H9 (cell line): Measurements from ENCODE around the gene ZNF358. TPM values are rescaled to one million over a fixed set of nuclear protein-coding genes. Genes with fewer than 3 reads are reported as not detected.

ENCODE experiments used
- DNase-seq: peaks from one replicate; pipeline ENCODE4 v3.0.0-alpha.2; 2017
- H2AFZ ChIP-seq: one replicate; pipeline ENCODE4 v1.6.1; 2013; ENCODE audit warnings: mild to moderate bottlenecking, low read length, control low read depth, moderate library complexity
- H2AK5ac ChIP-seq: 2 replicates; pipeline ENCODE4 v1.6.1; 2013; ENCODE audit warnings: low read length, control low read depth, mixed read lengths; ENCODE audit not compliant: insufficient read length
- H2BK120ac ChIP-seq: one replicate; pipeline ENCODE4 v1.6.1; 2013; ENCODE audit warnings: low read depth, mild to moderate bottlenecking, low read length, control low read depth, inconsistent platforms; ENCODE audit not compliant: poor library complexity, severe bottlenecking
- H2BK12ac ChIP-seq: 2 replicates; pipeline ENCODE4 v1.6.1; 2013; ENCODE audit warnings: low read length, control low read depth, mixed read lengths, low read depth; ENCODE audit not compliant: insufficient read length
- H2BK15ac ChIP-seq: 2 replicates; pipeline ENCODE4 v1.6.1; 2013; ENCODE audit warnings: low read depth, low read length, control low read depth
- H2BK20ac ChIP-seq: one replicate; pipeline ENCODE4 v1.6.1; 2013; ENCODE audit warnings: low read depth, mild to moderate bottlenecking, low read length, control low read depth, inconsistent platforms; ENCODE audit not compliant: poor library complexity, severe bottlenecking
- H2BK5ac ChIP-seq: 2 replicates; pipeline ENCODE4 v1.6.1; 2013; ENCODE audit warnings: low read length, control low read depth, mixed read lengths; ENCODE audit not compliant: insufficient read length
- H3K14ac ChIP-seq: 2 replicates; pipeline ENCODE4 v1.6.1; 2013; ENCODE audit warnings: low read length, control low read depth; ENCODE audit not compliant: insufficient read depth
- H3K18ac ChIP-seq: 2 replicates; pipeline ENCODE4 v1.6.1; 2013; ENCODE audit warnings: low read depth, mild to moderate bottlenecking, mixed read lengths, low read length, control low read depth; ENCODE audit not compliant: insufficient read length
- H3K23ac ChIP-seq: 2 replicates; pipeline ENCODE4 v1.6.1; 2013; ENCODE audit warnings: low read length, control low read depth, mixed read lengths, low read depth; ENCODE audit not compliant: insufficient read length
- H3K23me2 ChIP-seq: 2 replicates; pipeline ENCODE4 v1.6.1; 2013; ENCODE audit warnings: low read depth, mild to moderate bottlenecking, mixed read lengths, low read length, control low read depth; ENCODE audit not compliant: insufficient read length, poor library complexity, severe bottlenecking
- H3K27ac ChIP-seq: 2 replicates; pipeline ENCODE4 v1.5.1; 2013; ENCODE audit warnings: low read length, control low read depth, mixed read lengths, low read depth; ENCODE audit not compliant: insufficient read length
- H3K27me3 ChIP-seq: 2 replicates; pipeline ENCODE4 v1.6.1; 2013; ENCODE audit warnings: low read length, control low read depth, inconsistent platforms; ENCODE audit not compliant: insufficient read depth
- H3K4ac ChIP-seq: 2 replicates; pipeline ENCODE4 v1.6.1; 2013; ENCODE audit warnings: low read depth, mild to moderate bottlenecking, control low read depth, inconsistent platforms, low read length, moderate library complexity
- H3K4me1 ChIP-seq: 2 replicates; pipeline ENCODE4 v1.6.1; 2013; ENCODE audit warnings: low read length, control low read depth, inconsistent platforms; ENCODE audit not compliant: insufficient read depth
- H3K4me2 ChIP-seq: 2 replicates; pipeline ENCODE4 v1.6.1; 2013; ENCODE audit warnings: low read length, control low read depth, mixed read lengths; ENCODE audit not compliant: insufficient read length, insufficient read depth
- H3K56ac ChIP-seq: 2 replicates; pipeline ENCODE4 v1.6.1; 2013; ENCODE audit warnings: low read depth, mild to moderate bottlenecking, mixed read lengths, low read length, control low read depth; ENCODE audit not compliant: insufficient read length
- H3K79me1 ChIP-seq: 2 replicates; pipeline ENCODE4 v1.6.1; 2013; ENCODE audit warnings: low read depth, mild to moderate bottlenecking, moderate library complexity, low read length, control low read depth, inconsistent platforms; ENCODE audit not compliant: insufficient read depth, poor library complexity, severe bottlenecking
- H3K79me2 ChIP-seq: 2 replicates; pipeline ENCODE4 v1.6.1; 2013; ENCODE audit warnings: low read length, control low read depth, inconsistent platforms; ENCODE audit not compliant: insufficient read depth
- H3K9ac ChIP-seq: 2 replicates; pipeline ENCODE4 v1.6.1; 2013; ENCODE audit warnings: low read length, control low read depth, mixed read lengths; ENCODE audit not compliant: insufficient read length; ENCODE audit errors: extremely low read depth
- H3K9me3 ChIP-seq: one replicate; pipeline ENCODE4 v1.6.1; 2013; ENCODE audit warnings: low read depth, low read length, inconsistent platforms; ENCODE audit not compliant: control insufficient read depth
- H3T11ph ChIP-seq: one replicate; pipeline ENCODE4 v1.6.1; 2013; ENCODE audit warnings: mild to moderate bottlenecking, low read length, control low read depth, inconsistent platforms
- H4K20me1 ChIP-seq: one replicate; pipeline ENCODE4 v1.6.1; 2013; ENCODE audit not compliant: control insufficient read depth, insufficient read length, insufficient read depth
- H4K5ac ChIP-seq: 2 replicates; pipeline ENCODE4 v1.6.1; 2013; ENCODE audit warnings: low read depth, mild to moderate bottlenecking, mixed read lengths, low read length, control low read depth; ENCODE audit not compliant: insufficient read length
- H4K8ac ChIP-seq: replicated peaks from 2 replicates; pipeline ENCODE4 v1.6.1; 2013; ENCODE audit warnings: low read length, control low read depth, mixed read lengths, low read depth; ENCODE audit not compliant: insufficient read length
- H4K91ac ChIP-seq: 2 replicates; pipeline ENCODE4 v1.6.1; 2013; ENCODE audit warnings: low read depth, mild to moderate bottlenecking, moderate library complexity, mixed read lengths, low read length, control low read depth; ENCODE audit not compliant: insufficient read length
- H3K27ac Mint-ChIP-seq, 3 experiments: 2 replicates in 2 of 3; 3 replicates in 1 of 3; pipeline ENCODE4 v1.8.0; 2020 to 2021; ENCODE audit warnings: mixed read lengths in 3 of 3, mild to moderate bottlenecking in 1 of 3, moderate library complexity in 1 of 3
- H3K27me3 Mint-ChIP-seq: 2 replicates; pipeline ENCODE4 v1.8.0; 2021; ENCODE audit warnings: low read depth, mild to moderate bottlenecking, moderate library complexity, mixed read lengths
- H3K36me3 Mint-ChIP-seq, 3 experiments: 2 replicates in 2 of 3; 3 replicates in 1 of 3; pipeline ENCODE4 v1.8.0; 2020 to 2021; ENCODE audit warnings: low read depth in 3 of 3, mixed read lengths in 3 of 3; ENCODE audit not compliant: insufficient read depth in 1 of 3
- H3K4me1 Mint-ChIP-seq, 2 experiments: 2 replicates each; pipeline ENCODE4 v1.8.0; 2020; ENCODE audit warnings: mixed read lengths in 2 of 2
- H3K4me3 Mint-ChIP-seq, 2 experiments: 2 replicates in 1 of 2; 3 replicates in 1 of 2; pipeline ENCODE4 v1.8.0; 2020 to 2021; ENCODE audit warnings: mild to moderate bottlenecking in 2 of 2, mixed read lengths in 2 of 2, moderate library complexity in 1 of 2
- H3K9me3 Mint-ChIP-seq, 2 experiments: 2 replicates in 1 of 2; 3 replicates in 1 of 2; pipeline ENCODE4 v1.8.0; 2020; ENCODE audit warnings: mild to moderate bottlenecking in 2 of 2, mixed read lengths in 2 of 2, moderate library complexity in 1 of 2
- CTCF ChIP-seq: fragments of 200-600 bp; sonication (generic); conservative IDR thresholded peaks from 3 replicates; pipeline ENCODE4 v1.8.0; 2021; ENCODE audit warnings: antibody characterized with exemption, mild to moderate bottlenecking
- WGBS: extraction: QIAGEN DNeasy Blood & Tissue Kit; methylation state at CpG from one replicate; pipeline ENCODE4 v1.1.7; 2013; ENCODE audit warnings: missing lambda C conversion rate, low lambda C conversion rate, mixed read lengths; ENCODE audit not compliant: insufficient read length; ENCODE audit errors: extremely low coverage; 5-methylcytosine and 5-hydroxymethylcytosine counted together
- total RNA-seq: library from RNA; stranded (reverse); gene quantifications from 2 replicates; pipeline ENCODE4 v1.2.1, GENCODE V29; 2021

Gene ZNF358
- total RNA-seq, 1 experiment from 2014 or later: 40.5 TPM

- H3K4me1 ChIP-seq: no peaks in the 10 kb centered on the region; the same call in 1 of the 2 replicates
- H3K4me3 Mint-ChIP-seq: peak within 1 kb of the TSS; percentile 58 to 85
- H3T11ph ChIP-seq: no peak within 1 kb of the TSS
- H3K9ac ChIP-seq: peak within 1 kb of the TSS; percentile 48
- peaks cover 13% of the 10 kb centered on the region for H3K23me2 ChIP-seq
- no peak within 1 kb of the TSS for H4K91ac ChIP-seq
- no peak within 1 kb of the TSS for H3K18ac ChIP-seq
- no peak within 1 kb of the TSS for H2AK5ac ChIP-seq
- H3K27ac Mint-ChIP-seq: peak within 1 kb of the TSS; percentile 7 to 45 (median 17); a peak in 5 of 7 replicates
- no peaks in the 10 kb centered on the region for H4K20me1 ChIP-seq
- no peak within 1 kb of the TSS for H4K5ac ChIP-seq
- H2AFZ ChIP-seq: no peak within 1 kb of the TSS
- H2BK5ac ChIP-seq: no peak within 1 kb of the TSS
- no peaks in the 10 kb centered on the region for H3K79me2 ChIP-seq
- H2BK20ac ChIP-seq: no peak within 1 kb of the TSS
- H2BK120ac ChIP-seq: no peak within 1 kb of the TSS
- H3K14ac ChIP-seq: no peak within 1 kb of the TSS; the same call in 1 of the 2 replicates
- DNase-seq: peak; percentile 98
- H3K4me1 Mint-ChIP-seq: peaks cover 7 to 9% of the 10 kb centered on the region in 2 experiments
- no peak within 1 kb of the TSS for H3K27ac ChIP-seq
- no peaks in the 10 kb centered on the region for H3K79me1 ChIP-seq
- TF ChIP-seq CTCF: no peak
- no peaks in the 10 kb centered on the region for H3K27me3 ChIP-seq
- no peak within 1 kb of the TSS for H3K23ac ChIP-seq
- H3K9me3 ChIP-seq: no peaks in the 10 kb centered on the region
- H3K4ac ChIP-seq: no peak within 1 kb of the TSS
- H3K36me3 Mint-ChIP-seq: peaks cover 3 to 30% (median 20%) of the 10 kb centered on the region in 3 experiments; a peak in 5 of 7 replicates
- 0 out of 2 replicates have a peak within 1 kb of the TSS, but pooled peaks have one; percentile 49 for H2BK15ac ChIP-seq
- no peaks in the 10 kb centered on the region; the same call in 1 of the 2 replicates for H3K27me3 Mint-ChIP-seq
- H3K56ac ChIP-seq: no peak within 1 kb of the TSS
- no peak within 1 kb of the TSS for H4K8ac ChIP-seq
- WGBS: no CpG with 5 or more reads among the region's 65 CpGs
- no peak within 1 kb of the TSS for H2BK12ac ChIP-seq
- no peaks in the 10 kb centered on the region for H3K9me3 Mint-ChIP-seq
- peak within 1 kb of the TSS; percentile 79 for H3K4me2 ChIP-seq
Observed at GRCh38 chr19:7522072-7522922, 6.4 kb downstream of the ZNF358 start, which contains the start of gene MCOLN1. Gene MCOLN1, plus strand, starts transcription at chr19:7522624. Its CDS starts 127 bp downstream, at chr19:7522751.
